OCI-LY3 (cell line): ENCODE results near the gene PDZRN3.

Experiments used
- H2AFZ ChIP-seq: fragments of 200-600, 300-600 bp; shearing (Covaris generic); 2 replicates; pipeline ENCODE4 v1.6.0; 2014; ENCODE audit warnings: antibody characterized with exemption, low read depth, low read length
- H3K27ac ChIP-seq: fragments of 200-600, 300-600 bp; sonication (generic); 2 replicates; pipeline ENCODE4 v1.5.1; 2014; ENCODE audit warnings: mild to moderate bottlenecking, low read length, moderate library complexity, mixed read lengths
- H3K27me3 ChIP-seq: fragments of 200-600, 300-600 bp; sonication (generic); 2 replicates; pipeline ENCODE4 v1.6.1; 2014; ENCODE audit warnings: low read depth, low read length, mixed read lengths
- H3K36me3 ChIP-seq: fragments of 200-600, 300-600 bp; sonication (generic); replicated peaks from 2 replicates; pipeline ENCODE3; 2014; ENCODE audit warnings: low read depth, low read length, mixed read lengths
- H3K4me1 ChIP-seq: fragments of 300-600, 200-600 bp; sonication (generic); 2 replicates; pipeline ENCODE4 v1.6.1; 2014; ENCODE audit warnings: low read length, mixed read lengths
- H3K4me2 ChIP-seq: fragments of 200-600, 300-600 bp; sonication (generic); 2 replicates; pipeline ENCODE4 v1.6.1; 2014; ENCODE audit warnings: low read length, mixed read lengths
- H3K4me3 ChIP-seq: fragments of 300-600, 200-600 bp; sonication (generic); 2 replicates; pipeline ENCODE4 v1.5.1; 2014; ENCODE audit warnings: antibody characterized with exemption, mild to moderate bottlenecking, low read length, moderate library complexity
- H3K79me2 ChIP-seq: fragments of 300-600, 200-600 bp; shearing (Covaris generic); 2 replicates; pipeline ENCODE4 v1.6.1; 2014; ENCODE audit warnings: mild to moderate bottlenecking, low read length, mixed read lengths
- H3K9ac ChIP-seq: fragments of 300-600, 200-600 bp; shearing (Covaris generic); 2 replicates; pipeline ENCODE4 v1.6.0; 2014; ENCODE audit warnings: mild to moderate bottlenecking, low read length, moderate library complexity
- H3K9me3 ChIP-seq: fragments of 200-600, 300-600 bp; shearing (Covaris generic); 2 replicates; pipeline ENCODE4 v1.6.1; 2014; ENCODE audit warnings: low read length, mixed read lengths; ENCODE audit not compliant: insufficient read depth
- H4K20me1 ChIP-seq: fragments of 200-600, 300-600 bp; sonication (generic); 2 replicates; pipeline ENCODE4 v1.6.1; 2016; ENCODE audit warnings: low read length, mixed read lengths; ENCODE audit not compliant: insufficient read depth
- CTCF ChIP-seq: fragments of 200-600, 300-600 bp; sonication (generic); IDR thresholded peaks from 2 replicates; pipeline ENCODE4 v1.5.1; 2014; ENCODE audit warnings: antibody characterized with exemption, low read length, low read depth
- EZH2phosphoT487 ChIP-seq: fragments of 200-600 bp; shearing (Covaris generic); IDR thresholded peaks from 2 replicates; pipeline ENCODE4 v1.6.1; 2018; ENCODE audit warnings: antibody characterized with exemption, mixed run types, low read depth

The PDZRN3 gene

GRCh38 chr3:73591286-73591800, 33.4 kb downstream of the PDZRN3 start:
- no peaks in the 10 kb centered on the region for H3K9me3 ChIP-seq
- no peak overlapping the region for H3K9ac ChIP-seq
- no peaks in the 10 kb centered on the region for H3K79me2 ChIP-seq
- H4K20me1 ChIP-seq, result no peaks in the 10 kb centered on the region
- no peak overlapping the region for H3K27ac ChIP-seq
- no peaks in the 10 kb centered on the region for H3K4me1 ChIP-seq
- TF ChIP-seq CTCF (no peak), EZH2phosphoT487 (no peak)
- no peak overlapping the region for H2AFZ ChIP-seq
- no peaks in the 10 kb centered on the region for H3K27me3 ChIP-seq
- H3K4me3 ChIP-seq, result no peak overlapping the region
- no peak overlapping the region for H3K4me2 ChIP-seq
- H3K36me3 ChIP-seq, result no peaks in the 10 kb centered on the region

DNA sequence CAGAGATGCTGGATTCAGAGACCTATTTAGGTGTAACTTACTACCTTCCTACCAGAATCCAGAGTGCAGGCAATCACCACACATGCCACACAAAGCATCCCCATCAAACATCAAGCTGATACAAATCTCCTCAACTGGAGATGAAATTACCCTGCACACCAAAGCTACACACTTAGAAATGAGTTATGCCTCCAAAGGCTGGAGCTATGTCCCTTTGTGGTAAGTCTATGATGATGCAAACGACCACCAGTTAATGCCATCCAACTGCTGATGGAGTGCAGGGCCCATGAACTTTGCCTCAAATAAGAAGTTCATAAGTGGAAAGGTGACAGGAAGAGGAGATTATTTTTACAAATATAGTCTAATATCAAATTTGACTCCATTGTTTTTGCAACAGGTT, 38.1 kb downstream of the PDZRN3 start:
- TF ChIP-seq CTCF (no peak), EZH2phosphoT487 (no peak)
- no peak overlapping the region for H2AFZ ChIP-seq
- H3K4me3 ChIP-seq, result no peak overlapping the region
- H3K27me3 ChIP-seq, result no peaks in the 10 kb centered on the region
- H4K20me1 ChIP-seq, result no peaks in the 10 kb centered on the region
- H3K36me3 ChIP-seq, result no peaks in the 10 kb centered on the region
- H3K4me1 ChIP-seq, result no peaks in the 10 kb centered on the region
- no peaks in the 10 kb centered on the region for H3K9me3 ChIP-seq
- no peaks in the 10 kb centered on the region for H3K79me2 ChIP-seq
- H3K27ac ChIP-seq, result no peak overlapping the region
- H3K9ac ChIP-seq, result no peak overlapping the region
- no peak overlapping the region for H3K4me2 ChIP-seq

DNA sequence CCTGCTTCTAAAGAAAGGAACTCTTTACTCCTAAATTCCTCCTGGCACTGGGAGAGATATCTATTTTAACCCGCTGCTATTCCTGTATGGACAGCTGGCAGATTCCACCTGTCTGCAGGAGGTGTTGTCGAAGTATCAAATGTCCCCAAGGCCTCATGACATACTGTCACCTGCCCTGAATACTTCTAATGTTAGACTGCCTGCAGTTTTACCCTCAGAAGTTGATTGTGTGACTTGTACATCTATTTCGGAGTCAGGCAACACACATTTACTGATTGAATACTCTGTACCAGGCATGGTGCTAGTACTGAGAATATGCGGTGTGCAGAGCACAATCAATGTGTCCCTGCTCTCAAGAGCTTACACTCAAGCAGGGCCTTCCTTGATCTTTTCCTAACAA, 38.6 kb downstream of the PDZRN3 start:
- no peaks in the 10 kb centered on the region for H3K4me1 ChIP-seq
- no peaks in the 10 kb centered on the region for H3K79me2 ChIP-seq
- no peak overlapping the region for H3K4me2 ChIP-seq
- H3K27ac ChIP-seq, result no peak overlapping the region
- H3K9ac ChIP-seq, result no peak overlapping the region
- no peaks in the 10 kb centered on the region for H4K20me1 ChIP-seq
- H2AFZ ChIP-seq, result no peak overlapping the region
- no peaks in the 10 kb centered on the region for H3K36me3 ChIP-seq
- no peaks in the 10 kb centered on the region for H3K27me3 ChIP-seq
- no peaks in the 10 kb centered on the region for H3K9me3 ChIP-seq
- TF ChIP-seq EZH2phosphoT487 (no peak), CTCF (no peak)
- H3K4me3 ChIP-seq, result no peak overlapping the region

DNA sequence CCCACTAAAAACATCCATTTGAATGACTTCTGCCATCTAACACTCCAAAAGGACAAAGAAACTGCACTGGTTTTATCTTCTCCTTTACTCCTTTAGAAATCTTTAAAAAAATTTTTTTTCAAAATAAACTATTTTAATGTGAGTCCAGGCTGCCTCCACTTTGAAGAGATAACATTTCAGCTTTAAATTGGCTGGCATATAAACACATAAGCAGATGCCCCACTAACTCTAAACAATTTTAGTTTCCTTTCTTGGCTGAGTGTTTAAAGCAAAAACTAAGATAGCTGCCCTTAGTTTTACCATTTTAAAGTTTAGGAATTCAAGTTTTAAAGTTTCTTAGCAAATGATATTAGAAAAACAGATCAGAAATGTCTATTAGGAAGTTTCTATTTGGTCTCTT, 39.9 kb downstream of the PDZRN3 start:
- Histone ChIP-seq H4K20me1 (no peaks in the 10 kb centered on the region), H3K9me3 (no peaks in the 10 kb centered on the region), H3K4me2 (no peak overlapping the region), H3K4me1 (no peaks in the 10 kb centered on the region), H3K4me3 (no peak overlapping the region), H2AFZ (no peak overlapping the region), H3K9ac (no peak overlapping the region), H3K27me3 (no peaks in the 10 kb centered on the region), H3K27ac (no peak overlapping the region), H3K36me3 (no peaks in the 10 kb centered on the region), H3K79me2 (no peaks in the 10 kb centered on the region)
- TF ChIP-seq EZH2phosphoT487 (no peak), CTCF (no peak)
